Measurements from ENCODE around the gene ACOT2.
"Not testable (repeated sequence)": the region's sequence is repeated elsewhere in the genome, so short reads cannot be mapped to it uniquely, and the experiment has no call there.

ACOT2 gene

GRCh38 chr14:73553845-73554244 is 15.2 kb upstream of the ACOT2 start:
- TF ChIP-seq CTCF (IDR thresholded peaks at IDR 0.05; ENCODE audit: insufficient read depth, low read depth, low read length, missing control alignments): no peak
- H3K4me3 ChIP-seq (ENCODE audit: low read length): no peak overlapping the region
- DNase-seq (ENCODE audit: low read depth): no peak

GRCh38 chr14:73557201-73557600 is 11.8 kb upstream of the ACOT2 start:
- not testable (repeated sequence) for H3K4me3 ChIP-seq (ENCODE audit: low read length); DNase-seq (ENCODE audit: low read depth)

GRCh38 chr14:73558238-73558637 is 10.8 kb upstream of the ACOT2 start:
- H3K4me3 ChIP-seq (ENCODE audit: low read length); DNase-seq (ENCODE audit: low read depth): not testable (repeated sequence)

- not testable (repeated sequence) for H3K4me3 ChIP-seq (ENCODE audit: low read length); DNase-seq (ENCODE audit: low read depth)
Observed at GRCh38 chr14:73562256-73562655, 6.8 kb upstream of the ACOT2 start.

- not testable (repeated sequence) for DNase-seq (ENCODE audit: low read depth)
Observed at GRCh38 chr14:73562696-73563095, 6.3 kb upstream of the ACOT2 start.

GRCh38 chr14:73566431-73566830 is 2.6 kb upstream of the ACOT2 start:
- DNase-seq (ENCODE audit: low read depth); H3K4me3 ChIP-seq (ENCODE audit: low read length): not testable (repeated sequence)

More at GRCh38 chr14:73562696-73563095, 6.3 kb upstream of the ACOT2 start:
- not testable (repeated sequence) for H3K4me3 ChIP-seq (ENCODE audit: low read length)

- H3K4me3 ChIP-seq (ENCODE audit: low read length); DNase-seq (ENCODE audit: low read depth): not testable (repeated sequence)
Observed at GRCh38 chr14:73566935-73567334, 2.1 kb upstream of the ACOT2 start.

GRCh38 chr14:73567358-73567757 is 1.7 kb upstream of the ACOT2 start:
- no peak for DNase-seq (ENCODE audit: low read depth)
- no peak overlapping the region for H3K4me3 ChIP-seq (ENCODE audit: low read length)
- TF ChIP-seq CTCF (IDR thresholded peaks at IDR 0.05; ENCODE audit: insufficient read depth, low read depth, low read length, missing control alignments): no peak

GRCh38 chr14:73567951-73568885 is 795 bp upstream of the ACOT2 start:
- peak overlapping the region; percentile 54 for H3K4me3 ChIP-seq (ENCODE audit: low read length)
- peak; percentile 30 for DNase-seq (ENCODE audit: low read depth)
- no peak for TF ChIP-seq CTCF (IDR thresholded peaks at IDR 0.05; ENCODE audit: insufficient read depth, low read depth, low read length, missing control alignments)

- H3K4me3 ChIP-seq (ENCODE audit: low read length): peak overlapping the region; percentile 54
- not testable (repeated sequence) for DNase-seq (ENCODE audit: low read depth)
Observed at GRCh38 chr14:73568886-73569184, 178 bp upstream of the ACOT2 start.

- H3K4me3 ChIP-seq (ENCODE audit: low read length): not testable (repeated sequence)
- peak; percentile 53 for TF ChIP-seq CTCF (IDR thresholded peaks at IDR 0.05; ENCODE audit: insufficient read depth, low read depth, low read length, missing control alignments)
Observed at GRCh38 chr14:73570913-73571312, 1.9 kb downstream of the ACOT2 start.

GRCh38 chr14:73573034-73573433 is 4.0 kb downstream of the ACOT2 start:
- H3K4me3 ChIP-seq (ENCODE audit: low read length); DNase-seq (ENCODE audit: low read depth): not testable (repeated sequence)

More at GRCh38 chr14:73570913-73571312, 1.9 kb downstream of the ACOT2 start:
- DNase-seq (ENCODE audit: low read depth): peak; percentile 37

GRCh38 chr14:73573740-73574139 is 4.7 kb downstream of the ACOT2 start:
- not testable (repeated sequence) for H3K4me3 ChIP-seq (ENCODE audit: low read length); DNase-seq (ENCODE audit: low read depth)

- H3K4me3 ChIP-seq (ENCODE audit: low read length); DNase-seq (ENCODE audit: low read depth): not testable (repeated sequence)
Observed at GRCh38 chr14:73574251-73574650, 5.2 kb downstream of the ACOT2 start.
